GM18505 (cell line): ENCODE measurements around the gene UBE2O.
"Not testable (repeated sequence)": the region's sequence is repeated elsewhere in the genome, so short reads cannot be mapped to it uniquely, and the experiment has no call there.

Experiments
- ATAC-seq: cut with Tn5 transposase; IDR thresholded peaks from one replicate; pipeline ENCODE4 v1.9.1; 2021; ENCODE audit not compliant: unreplicated experiment
- POLR2A ChIP-seq: IDR thresholded peaks from 4 replicates; pipeline ENCODE4 v1.6.1; 2011; ENCODE audit warnings: borderline replicate concordance; ENCODE audit not compliant: insufficient read depth, insufficient read length; ENCODE audit errors: extremely low read depth

The UBE2O gene

GRCh38 chr17:76376318-76377133 lies 76.4 kb downstream of the UBE2O start:
- TF ChIP-seq POLR2A = no peak
- ATAC-seq = no peak

- TF ChIP-seq POLR2A = no peak
- ATAC-seq = no peak
These were observed 81.0 kb downstream of the UBE2O start for GRCh38 chr17:76371656-76372628.

- TF ChIP-seq POLR2A = no peak
- ATAC-seq = no peak
These were observed 82.5 kb downstream of the UBE2O start for GRCh38 chr17:76370261-76370993.

- no peak for ATAC-seq
- no peak for TF ChIP-seq POLR2A
These were observed 83.1 kb downstream of the UBE2O start for GRCh38 chr17:76369804-76370203.

GRCh38 chr17:76369379-76369778 lies 83.6 kb downstream of the UBE2O start:
- ATAC-seq = no peak
- no peak for TF ChIP-seq POLR2A

GRCh38 chr17:76368545-76368944 lies 84.4 kb downstream of the UBE2O start:
- ATAC-seq = no peak
- no peak for TF ChIP-seq POLR2A

- ATAC-seq = no peak
- no peak for TF ChIP-seq POLR2A
These were observed 85.3 kb downstream of the UBE2O start for GRCh38 chr17:76367642-76368041.

GRCh38 chr17:76366247-76366646 lies 86.7 kb downstream of the UBE2O start:
- ATAC-seq = no peak
- TF ChIP-seq POLR2A = no peak

GRCh38 chr17:76365256-76365903 lies 87.6 kb downstream of the UBE2O start:
- TF ChIP-seq POLR2A = no peak
- no peak for ATAC-seq

- no peak for ATAC-seq
- no peak for TF ChIP-seq POLR2A
These were observed 89.7 kb downstream of the UBE2O start for GRCh38 chr17:76363107-76363842.

- no peak for TF ChIP-seq POLR2A
- no peak for ATAC-seq
These were observed 92.5 kb downstream of the UBE2O start for GRCh38 chr17:76360461-76360860.

- ATAC-seq = not testable (repeated sequence)
These were observed 93.2 kb downstream of the UBE2O start for GRCh38 chr17:76359776-76360175.
